GM23338 (cell line): ENCODE results near the gene MYO9B. TPM values are rescaled to one million over a fixed set of nuclear protein-coding genes. Genes with fewer than 3 reads are reported as not detected.

ENCODE experiments used
- ATAC-seq: fragments of 200-7000 bp; cut with Tn5 transposase; 3 replicates; pipeline ENCODE4 v1.9.1; 2020
- DNase-seq: peaks from one replicate; pipeline ENCODE4 v3.0.0-alpha.2; 2015; ENCODE audit warnings: low spot score
- H2AFZ ChIP-seq: fragments of 200-600 bp; sonication (generic); 2 replicates; pipeline ENCODE4 v1.8.0; 2016; ENCODE audit warnings: antibody characterized with exemption, mild to moderate bottlenecking, moderate library complexity
- H3F3A ChIP-seq: fragments of 200-600 bp; sonication (generic); replicated peaks from 2 replicates; pipeline ENCODE4 v1.8.0; 2017; ENCODE audit warnings: antibody characterized with exemption, mixed run types, low read depth
- H3K27ac ChIP-seq: fragments of 200-600 bp; sonication (generic); 2 replicates; pipeline ENCODE4 v1.6.1; 2016; ENCODE audit warnings: low read depth
- H3K27me3 ChIP-seq: fragments of 200-600 bp; sonication (generic); 2 replicates; pipeline ENCODE4 v1.8.0; 2016; ENCODE audit warnings: mild to moderate bottlenecking, mixed run types, moderate library complexity; ENCODE audit not compliant: insufficient read depth
- H3K36me3 ChIP-seq: fragments of 200-600 bp; sonication (generic); 2 replicates; pipeline ENCODE4 v1.8.0; 2016; ENCODE audit warnings: mild to moderate bottlenecking; ENCODE audit not compliant: insufficient read depth
- H3K4me1 ChIP-seq: fragments of 200-600 bp; sonication (generic); 2 replicates; pipeline ENCODE4 v1.8.0; 2016; ENCODE audit warnings: mild to moderate bottlenecking, moderate library complexity; ENCODE audit not compliant: insufficient read depth
- H3K4me2 ChIP-seq: fragments of 200-600 bp; sonication (generic); 2 replicates; pipeline ENCODE4 v1.7.1; 2017; ENCODE audit warnings: mixed run types
- H3K4me3 ChIP-seq: fragments of 200-600 bp; sonication (generic); 2 replicates; pipeline ENCODE4 v1.6.1; 2016; ENCODE audit warnings: mixed run types
- H3K79me2 ChIP-seq: fragments of 200-600 bp; sonication (generic); replicated peaks from 2 replicates; pipeline ENCODE4 v1.8.0; 2017; ENCODE audit warnings: mild to moderate bottlenecking; ENCODE audit not compliant: insufficient read depth
- H3K9me2 ChIP-seq: fragments of 200-600 bp; sonication (generic); 2 replicates; pipeline ENCODE4 v1.8.0; 2017; ENCODE audit not compliant: insufficient read depth
- H4K20me1 ChIP-seq: fragments of 200-600 bp; sonication (generic); replicated peaks from 2 replicates; pipeline ENCODE4 v1.8.0; 2017; ENCODE audit warnings: mild to moderate bottlenecking; ENCODE audit not compliant: insufficient read depth
- H3K27ac Mint-ChIP-seq: 2 replicates; pipeline ENCODE4 v1.8.0; 2020; ENCODE audit warnings: inconsistent platforms, mild to moderate bottlenecking, moderate library complexity, mixed read lengths
- H3K27me3 Mint-ChIP-seq: 3 replicates; pipeline ENCODE4 v1.8.0; 2022; ENCODE audit warnings: low read depth, mild to moderate bottlenecking, moderate library complexity, mixed read lengths, inconsistent platforms; ENCODE audit not compliant: insufficient read depth, poor library complexity
- H3K36me3 Mint-ChIP-seq: 3 replicates; pipeline ENCODE4 v1.8.0; 2021; ENCODE audit warnings: low read depth, mild to moderate bottlenecking, inconsistent platforms, moderate library complexity, mixed read lengths
- H3K4me1 Mint-ChIP-seq: 3 replicates; pipeline ENCODE4 v1.8.0; 2020; ENCODE audit warnings: mild to moderate bottlenecking, inconsistent platforms, mixed read lengths
- H3K4me3 Mint-ChIP-seq: 3 replicates; pipeline ENCODE4 v1.8.0; 2021; ENCODE audit warnings: moderate library complexity, mild to moderate bottlenecking, inconsistent platforms, mixed read lengths
- H3K9me3 Mint-ChIP-seq: 3 replicates; pipeline ENCODE4 v1.8.0; 2020; ENCODE audit warnings: moderate library complexity, mild to moderate bottlenecking, inconsistent platforms, mixed read lengths
- EZH2phosphoT487 ChIP-seq: fragments of 200-600 bp; sonication (generic); IDR thresholded peaks from one replicate; pipeline ENCODE4 v1.8.1; 2018; ENCODE audit warnings: antibody characterized with exemption; ENCODE audit not compliant: unreplicated experiment
- JUNB ChIP-seq: IDR thresholded peaks from one replicate; pipeline ENCODE4 v1.6.1; 2016; ENCODE audit warnings: antibody characterized with exemption; ENCODE audit not compliant: unreplicated experiment
- ZNF331 ChIP-seq: fragments of 250-450 bp; sonication (Bioruptor Pico); IDR thresholded peaks from 2 replicates; pipeline ENCODE4 v1.5.0; 2020; ENCODE audit warnings: low read depth, mild to moderate bottlenecking, moderate library complexity
- polyA plus RNA-seq: library from polyadenylated mRNA; unstranded; fragments of >200 nt; fragmentation: Nextera tagmentation; extraction: Ambion mirVana; gene quantifications from 2 replicates; pipeline ENCODE4 v1.2.1, GENCODE V29; 2016
- total RNA-seq: library from RNA; depleted of rRNA; stranded (reverse); fragments of >200 nt; shearing (Covaris generic); gene quantifications from 2 replicates; pipeline ENCODE4 v1.2.3, GENCODE V29; 2014
- TF ChIP-seq, protein P1 (sequence below): fragments of 250-450 bp; sonication (Bioruptor Pico); IDR thresholded peaks from 2 replicates; pipeline ENCODE4 v1.5.0; 2020; ENCODE audit warnings: mild to moderate bottlenecking, moderate library complexity
- TF ChIP-seq, protein P2 (sequence below): IDR thresholded peaks from one replicate; pipeline ENCODE4 v1.6.1; 2018; ENCODE audit warnings: antibody characterized with exemption; ENCODE audit not compliant: unreplicated experiment

MYO9B gene
- total and polyA plus RNA-seq, 2 experiments from 2014 or later, result 28.7 to 61.3 TPM

DNA sequence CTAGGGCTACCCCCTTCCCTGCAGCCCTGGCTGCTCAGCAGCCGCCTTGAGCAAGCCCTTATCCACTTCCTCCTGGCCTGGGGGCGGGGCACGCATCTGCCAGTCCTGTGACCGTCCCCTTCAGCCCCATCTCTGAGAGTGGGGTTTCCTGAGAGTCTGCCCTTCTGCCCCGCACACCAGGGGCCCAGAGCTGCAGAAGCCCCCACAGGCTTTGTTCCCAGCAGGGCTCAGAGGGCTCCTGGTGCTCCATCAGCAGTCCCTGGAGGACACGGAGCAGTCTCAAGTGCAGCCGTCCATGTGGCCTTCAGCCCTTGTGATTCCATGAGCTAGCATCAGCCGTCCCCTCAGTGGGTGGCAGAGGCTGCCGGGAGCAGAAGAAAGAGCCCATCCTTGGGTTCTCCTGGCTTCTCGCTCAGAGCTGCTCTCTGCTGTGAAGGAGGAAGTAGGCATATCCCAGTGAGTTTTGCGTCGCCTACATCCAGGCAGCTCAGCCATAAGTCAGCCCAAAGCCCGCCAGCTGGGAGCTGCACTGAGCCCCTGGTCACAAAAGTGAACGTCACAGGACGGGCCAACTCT, 16.3 kb downstream of the MYO9B start (continued):
- TF ChIP-seq, protein P1, sequence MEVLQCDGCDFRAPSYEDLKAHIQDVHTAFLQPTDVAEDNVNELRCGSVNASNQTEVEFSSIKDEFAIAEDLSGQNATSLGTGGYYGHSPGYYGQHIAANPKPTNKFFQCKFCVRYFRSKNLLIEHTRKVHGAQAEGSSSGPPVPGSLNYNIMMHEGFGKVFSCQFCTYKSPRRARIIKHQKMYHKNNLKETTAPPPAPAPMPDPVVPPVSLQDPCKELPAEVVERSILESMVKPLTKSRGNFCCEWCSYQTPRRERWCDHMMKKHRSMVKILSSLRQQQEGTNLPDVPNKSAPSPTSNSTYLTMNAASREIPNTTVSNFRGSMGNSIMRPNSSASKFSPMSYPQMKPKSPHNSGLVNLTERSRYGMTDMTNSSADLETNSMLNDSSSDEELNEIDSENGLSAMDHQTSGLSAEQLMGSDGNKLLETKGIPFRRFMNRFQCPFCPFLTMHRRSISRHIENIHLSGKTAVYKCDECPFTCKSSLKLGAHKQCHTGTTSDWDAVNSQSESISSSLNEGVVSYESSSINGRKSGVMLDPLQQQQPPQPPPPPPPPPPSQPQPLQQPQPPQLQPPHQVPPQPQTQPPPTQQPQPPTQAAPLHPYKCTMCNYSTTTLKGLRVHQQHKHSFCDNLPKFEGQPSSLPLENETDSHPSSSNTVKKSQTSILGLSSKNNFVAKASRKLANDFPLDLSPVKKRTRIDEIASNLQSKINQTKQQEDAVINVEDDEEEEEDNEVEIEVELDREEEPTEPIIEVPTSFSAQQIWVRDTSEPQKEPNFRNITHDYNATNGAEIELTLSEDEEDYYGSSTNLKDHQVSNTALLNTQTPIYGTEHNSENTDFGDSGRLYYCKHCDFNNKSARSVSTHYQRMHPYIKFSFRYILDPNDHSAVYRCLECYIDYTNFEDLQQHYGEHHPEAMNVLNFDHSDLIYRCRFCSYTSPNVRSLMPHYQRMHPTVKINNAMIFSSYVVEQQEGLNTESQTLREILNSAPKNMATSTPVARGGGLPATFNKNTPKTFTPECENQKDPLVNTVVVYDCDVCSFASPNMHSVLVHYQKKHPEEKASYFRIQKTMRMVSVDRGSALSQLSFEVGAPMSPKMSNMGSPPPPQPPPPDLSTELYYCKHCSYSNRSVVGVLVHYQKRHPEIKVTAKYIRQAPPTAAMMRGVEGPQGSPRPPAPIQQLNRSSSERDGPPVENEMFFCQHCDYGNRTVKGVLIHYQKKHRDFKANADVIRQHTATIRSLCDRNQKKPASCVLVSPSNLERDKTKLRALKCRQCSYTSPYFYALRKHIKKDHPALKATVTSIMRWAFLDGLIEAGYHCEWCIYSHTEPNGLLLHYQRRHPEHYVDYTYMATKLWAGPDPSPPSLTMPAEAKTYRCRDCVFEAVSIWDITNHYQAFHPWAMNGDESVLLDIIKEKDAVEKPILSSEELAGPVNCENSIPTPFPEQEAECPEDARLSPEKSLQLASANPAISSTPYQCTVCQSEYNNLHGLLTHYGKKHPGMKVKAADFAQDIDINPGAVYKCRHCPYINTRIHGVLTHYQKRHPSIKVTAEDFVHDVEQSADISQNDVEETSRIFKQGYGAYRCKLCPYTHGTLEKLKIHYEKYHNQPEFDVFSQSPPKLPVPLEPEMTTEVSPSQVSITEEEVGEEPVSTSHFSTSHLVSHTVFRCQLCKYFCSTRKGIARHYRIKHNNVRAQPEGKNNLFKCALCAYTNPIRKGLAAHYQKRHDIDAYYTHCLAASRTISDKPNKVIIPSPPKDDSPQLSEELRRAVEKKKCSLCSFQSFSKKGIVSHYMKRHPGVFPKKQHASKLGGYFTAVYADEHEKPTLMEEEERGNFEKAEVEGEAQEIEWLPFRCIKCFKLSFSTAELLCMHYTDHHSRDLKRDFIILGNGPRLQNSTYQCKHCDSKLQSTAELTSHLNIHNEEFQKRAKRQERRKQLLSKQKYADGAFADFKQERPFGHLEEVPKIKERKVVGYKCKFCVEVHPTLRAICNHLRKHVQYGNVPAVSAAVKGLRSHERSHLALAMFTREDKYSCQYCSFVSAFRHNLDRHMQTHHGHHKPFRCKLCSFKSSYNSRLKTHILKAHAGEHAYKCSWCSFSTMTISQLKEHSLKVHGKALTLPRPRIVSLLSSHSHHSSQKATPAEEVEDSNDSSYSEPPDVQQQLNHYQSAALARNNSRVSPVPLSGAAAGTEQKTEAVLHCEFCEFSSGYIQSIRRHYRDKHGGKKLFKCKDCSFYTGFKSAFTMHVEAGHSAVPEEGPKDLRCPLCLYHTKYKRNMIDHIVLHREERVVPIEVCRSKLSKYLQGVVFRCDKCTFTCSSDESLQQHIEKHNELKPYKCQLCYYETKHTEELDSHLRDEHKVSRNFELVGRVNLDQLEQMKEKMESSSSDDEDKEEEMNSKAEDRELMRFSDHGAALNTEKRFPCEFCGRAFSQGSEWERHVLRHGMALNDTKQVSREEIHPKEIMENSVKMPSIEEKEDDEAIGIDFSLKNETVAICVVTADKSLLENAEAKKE (CRISPR knock-in tag), result no peak

DNA sequence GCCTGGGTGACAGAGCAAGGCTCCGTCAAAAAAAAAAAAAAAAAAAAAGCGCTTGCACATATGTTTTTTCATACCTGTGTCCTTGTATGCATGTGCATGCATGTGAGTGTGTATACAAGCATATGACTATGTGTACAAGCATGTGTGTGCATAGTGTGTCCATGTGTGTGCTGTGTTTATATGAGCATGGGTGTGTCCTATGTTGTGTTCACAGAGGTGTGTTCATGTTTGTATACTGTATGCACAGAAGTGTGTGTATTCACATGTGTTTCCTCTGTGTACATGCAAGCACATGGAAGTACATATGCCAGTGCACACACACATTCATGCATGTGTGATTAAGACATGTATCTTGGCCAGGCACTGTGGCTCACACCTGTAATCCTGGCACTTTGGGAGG, 17.1 kb downstream of the MYO9B start:
- Histone ChIP-seq H2AFZ (no peak overlapping the region), H3K4me1 (peaks cover 6% of the 10 kb centered on the region), H3K79me2 (peaks cover 79% of the 10 kb centered on the region), H3K27me3 (no peaks in the 10 kb centered on the region), H4K20me1 (peaks cover 7% of the 10 kb centered on the region), H3K27ac (0 out of 2 replicates have a peak overlapping the region, but pooled peaks have one; percentile 19), H3K36me3 (no peaks in the 10 kb centered on the region), H3K4me2 (no peak overlapping the region), H3K4me3 (no peak overlapping the region), H3F3A (peaks cover 2% of the 10 kb centered on the region; the same call in 1 of the 2 replicates), H3K9me2 (no peaks in the 10 kb centered on the region)
- DNase-seq (no peak), ATAC-seq (no peak)
- Mint-ChIP-seq H3K27ac (no peak overlapping the region), H3K36me3 (peaks cover 5% of the 10 kb centered on the region; the same call in 1 of the 3 replicates), H3K9me3 (0 out of 3 replicates have a peak, but pooled peaks cover 3% of the 10 kb centered on the region), H3K27me3 (peaks cover 15% of the 10 kb centered on the region), H3K4me1 (peaks cover 16% of the 10 kb centered on the region), H3K4me3 (no peak overlapping the region)
- TF ChIP-seq ZNF331, result no peak
- TF ChIP-seq, protein P1 (CRISPR knock-in tag), result no peak
- TF ChIP-seq EZH2phosphoT487, result no peak
- no peak for TF ChIP-seq JUNB
- TF ChIP-seq, protein P2, sequence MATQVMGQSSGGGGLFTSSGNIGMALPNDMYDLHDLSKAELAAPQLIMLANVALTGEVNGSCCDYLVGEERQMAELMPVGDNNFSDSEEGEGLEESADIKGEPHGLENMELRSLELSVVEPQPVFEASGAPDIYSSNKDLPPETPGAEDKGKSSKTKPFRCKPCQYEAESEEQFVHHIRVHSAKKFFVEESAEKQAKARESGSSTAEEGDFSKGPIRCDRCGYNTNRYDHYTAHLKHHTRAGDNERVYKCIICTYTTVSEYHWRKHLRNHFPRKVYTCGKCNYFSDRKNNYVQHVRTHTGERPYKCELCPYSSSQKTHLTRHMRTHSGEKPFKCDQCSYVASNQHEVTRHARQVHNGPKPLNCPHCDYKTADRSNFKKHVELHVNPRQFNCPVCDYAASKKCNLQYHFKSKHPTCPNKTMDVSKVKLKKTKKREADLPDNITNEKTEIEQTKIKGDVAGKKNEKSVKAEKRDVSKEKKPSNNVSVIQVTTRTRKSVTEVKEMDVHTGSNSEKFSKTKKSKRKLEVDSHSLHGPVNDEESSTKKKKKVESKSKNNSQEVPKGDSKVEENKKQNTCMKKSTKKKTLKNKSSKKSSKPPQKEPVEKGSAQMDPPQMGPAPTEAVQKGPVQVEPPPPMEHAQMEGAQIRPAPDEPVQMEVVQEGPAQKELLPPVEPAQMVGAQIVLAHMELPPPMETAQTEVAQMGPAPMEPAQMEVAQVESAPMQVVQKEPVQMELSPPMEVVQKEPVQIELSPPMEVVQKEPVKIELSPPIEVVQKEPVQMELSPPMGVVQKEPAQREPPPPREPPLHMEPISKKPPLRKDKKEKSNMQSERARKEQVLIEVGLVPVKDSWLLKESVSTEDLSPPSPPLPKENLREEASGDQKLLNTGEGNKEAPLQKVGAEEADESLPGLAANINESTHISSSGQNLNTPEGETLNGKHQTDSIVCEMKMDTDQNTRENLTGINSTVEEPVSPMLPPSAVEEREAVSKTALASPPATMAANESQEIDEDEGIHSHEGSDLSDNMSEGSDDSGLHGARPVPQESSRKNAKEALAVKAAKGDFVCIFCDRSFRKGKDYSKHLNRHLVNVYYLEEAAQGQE, result no peak
